ENCODE measurements around the gene DNAAF8.

DNAAF8 gene

GRCh38 chr16:4709481-4709880 is 24.9 kb upstream of the DNAAF8 start:
- Histone ChIP-seq H3K36me3 (ENCODE audit: control insufficient read depth, low read depth, low read length) (peaks cover 25% of the 10 kb centered on the region), H3K27ac (ENCODE audit: low read length) (no peak overlapping the region), H3K9me3 (ENCODE audit: control insufficient read depth, low read depth, low read length) (no peaks in the 10 kb centered on the region), H3K4me1 (ENCODE audit: control insufficient read depth, low read depth, low read length) (peaks cover 6% of the 10 kb centered on the region), H3K9ac (ENCODE audit: low read length) (no peak overlapping the region), H3K4me3 (ENCODE audit: low read length) (no peak overlapping the region), H3K27me3 (ENCODE audit: control insufficient read depth, insufficient read depth, low read length) (no peaks in the 10 kb centered on the region)

- Histone ChIP-seq H3K9ac (ENCODE audit: low read length) (no peak overlapping the region), H3K27ac (ENCODE audit: low read length) (no peak overlapping the region)
These were observed 20.5 kb upstream of the DNAAF8 start for GRCh38 chr16:4713663-4714501.

GRCh38 chr16:4714996-4715395 is 19.3 kb upstream of the DNAAF8 start:
- Histone ChIP-seq H3K9ac (ENCODE audit: low read length) (no peak overlapping the region), H3K27me3 (ENCODE audit: control insufficient read depth, insufficient read depth, low read length) (no peaks in the 10 kb centered on the region), H3K36me3 (ENCODE audit: control insufficient read depth, low read depth, low read length) (peaks cover 9% of the 10 kb centered on the region), H3K9me3 (ENCODE audit: control insufficient read depth, low read depth, low read length) (no peaks in the 10 kb centered on the region), H3K4me3 (ENCODE audit: low read length) (no peak overlapping the region), H3K27ac (ENCODE audit: low read length) (no peak overlapping the region), H3K4me1 (ENCODE audit: control insufficient read depth, low read depth, low read length) (peaks cover 17% of the 10 kb centered on the region)

More at GRCh38 chr16:4713663-4714501, 20.5 kb upstream of the DNAAF8 start:
- Histone ChIP-seq H3K4me1 (ENCODE audit: control insufficient read depth, low read depth, low read length) (peaks cover 13% of the 10 kb centered on the region), H3K36me3 (ENCODE audit: control insufficient read depth, low read depth, low read length) (peaks cover 13% of the 10 kb centered on the region), H3K4me3 (ENCODE audit: low read length) (no peak overlapping the region), H3K27me3 (ENCODE audit: control insufficient read depth, insufficient read depth, low read length) (no peaks in the 10 kb centered on the region), H3K9me3 (ENCODE audit: control insufficient read depth, low read depth, low read length) (no peaks in the 10 kb centered on the region)

- no peaks in the 10 kb centered on the region for H3K9me3 ChIP-seq (ENCODE audit: control insufficient read depth, low read depth, low read length)
- H3K9ac ChIP-seq (ENCODE audit: low read length), result no peak overlapping the region
- no peak overlapping the region for H3K4me3 ChIP-seq (ENCODE audit: low read length)
- no peak overlapping the region for H3K27ac ChIP-seq (ENCODE audit: low read length)
- H3K36me3 ChIP-seq (ENCODE audit: control insufficient read depth, low read depth, low read length), result peaks cover 1% of the 10 kb centered on the region
- H3K27me3 ChIP-seq (ENCODE audit: control insufficient read depth, insufficient read depth, low read length), result no peaks in the 10 kb centered on the region
- peaks cover 17% of the 10 kb centered on the region for H3K4me1 ChIP-seq (ENCODE audit: control insufficient read depth, low read depth, low read length)
These were observed 15.9 kb upstream of the DNAAF8 start for GRCh38 chr16:4718466-4718865.

- Histone ChIP-seq H3K4me1 (ENCODE audit: control insufficient read depth, low read depth, low read length) (peaks cover 9% of the 10 kb centered on the region), H3K36me3 (ENCODE audit: control insufficient read depth, low read depth, low read length) (peaks cover 29% of the 10 kb centered on the region), H3K9ac (ENCODE audit: low read length) (no peak overlapping the region), H3K27me3 (ENCODE audit: control insufficient read depth, insufficient read depth, low read length) (no peaks in the 10 kb centered on the region), H3K4me3 (ENCODE audit: low read length) (no peak overlapping the region), H3K27ac (ENCODE audit: low read length) (no peak overlapping the region), H3K9me3 (ENCODE audit: control insufficient read depth, low read depth, low read length) (no peaks in the 10 kb centered on the region)
These were observed 11.1 kb upstream of the DNAAF8 start for GRCh38 chr16:4723071-4723767.

GRCh38 chr16:4724661-4725270 is 9.6 kb upstream of the DNAAF8 start:
- no peaks in the 10 kb centered on the region for H3K27me3 ChIP-seq (ENCODE audit: control insufficient read depth, insufficient read depth, low read length)
- H3K27ac ChIP-seq (ENCODE audit: low read length), result no peak overlapping the region
- H3K4me1 ChIP-seq (ENCODE audit: control insufficient read depth, low read depth, low read length), result no peaks in the 10 kb centered on the region
- H3K36me3 ChIP-seq (ENCODE audit: control insufficient read depth, low read depth, low read length), result peaks cover 31% of the 10 kb centered on the region
- H3K4me3 ChIP-seq (ENCODE audit: low read length), result no peak overlapping the region
- H3K9me3 ChIP-seq (ENCODE audit: control insufficient read depth, low read depth, low read length), result no peaks in the 10 kb centered on the region
- H3K9ac ChIP-seq (ENCODE audit: low read length), result no peak overlapping the region

- Histone ChIP-seq H3K27me3 (ENCODE audit: control insufficient read depth, insufficient read depth, low read length) (no peaks in the 10 kb centered on the region), H3K27ac (ENCODE audit: low read length) (no peak overlapping the region), H3K9me3 (ENCODE audit: control insufficient read depth, low read depth, low read length) (no peaks in the 10 kb centered on the region), H3K9ac (ENCODE audit: low read length) (no peak overlapping the region), H3K4me3 (ENCODE audit: low read length) (no peak overlapping the region), H3K36me3 (ENCODE audit: control insufficient read depth, low read depth, low read length) (peaks cover 40% of the 10 kb centered on the region), H3K4me1 (ENCODE audit: control insufficient read depth, low read depth, low read length) (no peaks in the 10 kb centered on the region)
These were observed 7.7 kb upstream of the DNAAF8 start for GRCh38 chr16:4726616-4727015.

GRCh38 chr16:4728676-4729075 is 5.7 kb upstream of the DNAAF8 start:
- H3K36me3 ChIP-seq (ENCODE audit: control insufficient read depth, low read depth, low read length), result peaks cover 37% of the 10 kb centered on the region
- no peak overlapping the region for H3K4me3 ChIP-seq (ENCODE audit: low read length)

GRCh38 chr16:4729876-4730275 is 4.5 kb upstream of the DNAAF8 start:
- H3K36me3 ChIP-seq (ENCODE audit: control insufficient read depth, low read depth, low read length), result peaks cover 27% of the 10 kb centered on the region
- H3K4me1 ChIP-seq (ENCODE audit: control insufficient read depth, low read depth, low read length), result no peaks in the 10 kb centered on the region
- no peak overlapping the region for H3K9ac ChIP-seq (ENCODE audit: low read length)
- no peaks in the 10 kb centered on the region for H3K27me3 ChIP-seq (ENCODE audit: control insufficient read depth, insufficient read depth, low read length)
- no peak overlapping the region for H3K27ac ChIP-seq (ENCODE audit: low read length)
- no peaks in the 10 kb centered on the region for H3K9me3 ChIP-seq (ENCODE audit: control insufficient read depth, low read depth, low read length)
- H3K4me3 ChIP-seq (ENCODE audit: low read length), result no peak overlapping the region

More at GRCh38 chr16:4728676-4729075, 5.7 kb upstream of the DNAAF8 start:
- Histone ChIP-seq H3K27ac (ENCODE audit: low read length) (no peak overlapping the region), H3K4me1 (ENCODE audit: control insufficient read depth, low read depth, low read length) (no peaks in the 10 kb centered on the region), H3K9ac (ENCODE audit: low read length) (no peak overlapping the region), H3K9me3 (ENCODE audit: control insufficient read depth, low read depth, low read length) (no peaks in the 10 kb centered on the region), H3K27me3 (ENCODE audit: control insufficient read depth, insufficient read depth, low read length) (no peaks in the 10 kb centered on the region)

GRCh38 chr16:4733211-4733742 is 1.1 kb upstream of the DNAAF8 start:
- Histone ChIP-seq H3K9me3 (ENCODE audit: control insufficient read depth, low read depth, low read length) (no peaks in the 10 kb centered on the region), H3K4me3 (ENCODE audit: low read length) (peak overlapping the region; percentile 97), H3K27ac (ENCODE audit: low read length) (no peak overlapping the region), H3K36me3 (ENCODE audit: control insufficient read depth, low read depth, low read length) (peaks cover 12% of the 10 kb centered on the region), H3K27me3 (ENCODE audit: control insufficient read depth, insufficient read depth, low read length) (no peaks in the 10 kb centered on the region), H3K9ac (ENCODE audit: low read length) (peak overlapping the region; percentile 76), H3K4me1 (ENCODE audit: control insufficient read depth, low read depth, low read length) (peaks cover 3% of the 10 kb centered on the region)

GRCh38 chr16:4733747-4734062 is 632 bp upstream of the DNAAF8 start:
- H3K4me1 ChIP-seq (ENCODE audit: control insufficient read depth, low read depth, low read length), result peaks cover 3% of the 10 kb centered on the region
- H3K9ac ChIP-seq (ENCODE audit: low read length), result peak overlapping the region; percentile 76
- no peak overlapping the region for H3K27ac ChIP-seq (ENCODE audit: low read length)
- H3K27me3 ChIP-seq (ENCODE audit: control insufficient read depth, insufficient read depth, low read length), result no peaks in the 10 kb centered on the region
- peaks cover 12% of the 10 kb centered on the region for H3K36me3 ChIP-seq (ENCODE audit: control insufficient read depth, low read depth, low read length)
- H3K4me3 ChIP-seq (ENCODE audit: low read length), result peak overlapping the region; percentile 97
- no peaks in the 10 kb centered on the region for H3K9me3 ChIP-seq (ENCODE audit: control insufficient read depth, low read depth, low read length)

Data from iPS-18a (cell line).